HepG2 (cell line): ENCODE data around the gene RASL10A.

Experiments
- ATF2 ChIP-seq: sonication (generic); formaldehyde crosslinking; IDR thresholded peaks from 2 replicates; pipeline ENCODE4 v1.4.0; 2020; ENCODE audit warnings: missing genetic modification reagents
- CTCF ChIP-seq: sonication (generic); formaldehyde crosslinking; IDR thresholded peaks from 2 replicates; pipeline ENCODE4 v1.5.0; 2020; ENCODE audit warnings: mild to moderate bottlenecking, missing genetic modification reagents, moderate library complexity
- ELF1 ChIP-seq: sonication (generic); formaldehyde crosslinking; IDR thresholded peaks from 2 replicates; pipeline ENCODE4 v1.4.0; 2020; ENCODE audit warnings: missing genetic modification reagents
- EZH2 ChIP-seq: conservative IDR thresholded peaks from 2 replicates; pipeline ENCODE4 v1.6.1; 2012; ENCODE audit warnings: mild to moderate bottlenecking, low read depth, low read length, moderate library complexity
- MXD4 ChIP-seq: IDR thresholded peaks from 2 replicates; pipeline ENCODE4 v1.6.1; 2016; ENCODE audit warnings: mild to moderate bottlenecking, missing biosample characterization, missing genetic modification reagents
- POLR2AphosphoS5 ChIP-seq: IDR thresholded peaks from 2 replicates; pipeline ENCODE4 v1.6.1; 2012; ENCODE audit warnings: low read depth, low read length
- RXRB ChIP-seq: IDR thresholded peaks from 2 replicates; pipeline ENCODE4 v1.6.1; 2016; ENCODE audit warnings: borderline replicate concordance, missing genetic modification reagents, missing compliant biosample characterization
- THAP9 ChIP-seq: sonication (generic); formaldehyde crosslinking; IDR thresholded peaks from 2 replicates; pipeline ENCODE4; 2020; ENCODE audit warnings: missing genetic modification reagents, mild to moderate bottlenecking, borderline replicate concordance
- ZKSCAN8 ChIP-seq: IDR thresholded peaks from 2 replicates; pipeline ENCODE4 v1.6.1; 2016; ENCODE audit warnings: borderline replicate concordance, missing genetic modification reagents, missing compliant biosample characterization
- ZNF280B ChIP-seq: sonication (generic); formaldehyde crosslinking; IDR thresholded peaks from 2 replicates; pipeline ENCODE4 v1.5.0; 2020; ENCODE audit warnings: missing genetic modification reagents, mild to moderate bottlenecking, borderline replicate concordance
- ZNF672 ChIP-seq: sonication (generic); formaldehyde crosslinking; IDR thresholded peaks from 2 replicates; pipeline ENCODE4 v1.8.1; 2022; ENCODE audit warnings: missing genetic modification reagents

GRCh38 chr22:29323641-29324040 lies 8.1 kb upstream of the RASL10A start:
- TF ChIP-seq ZKSCAN8 (CRISPR knock-in tag) (no peak), MXD4 (CRISPR knock-in tag) (no peak), CTCF (CRISPR knock-in tag) (no peak), ZNF672 (CRISPR knock-in tag) (no peak), POLR2AphosphoS5 (no peak), EZH2 (no peak), ELF1 (CRISPR knock-in tag) (no peak), ZNF280B (CRISPR knock-in tag) (no peak), THAP9 (CRISPR knock-in tag) (no peak), ATF2 (CRISPR knock-in tag) (no peak), RXRB (no peak)
